ENCODE measurements around the gene MCCD1.

DNA sequence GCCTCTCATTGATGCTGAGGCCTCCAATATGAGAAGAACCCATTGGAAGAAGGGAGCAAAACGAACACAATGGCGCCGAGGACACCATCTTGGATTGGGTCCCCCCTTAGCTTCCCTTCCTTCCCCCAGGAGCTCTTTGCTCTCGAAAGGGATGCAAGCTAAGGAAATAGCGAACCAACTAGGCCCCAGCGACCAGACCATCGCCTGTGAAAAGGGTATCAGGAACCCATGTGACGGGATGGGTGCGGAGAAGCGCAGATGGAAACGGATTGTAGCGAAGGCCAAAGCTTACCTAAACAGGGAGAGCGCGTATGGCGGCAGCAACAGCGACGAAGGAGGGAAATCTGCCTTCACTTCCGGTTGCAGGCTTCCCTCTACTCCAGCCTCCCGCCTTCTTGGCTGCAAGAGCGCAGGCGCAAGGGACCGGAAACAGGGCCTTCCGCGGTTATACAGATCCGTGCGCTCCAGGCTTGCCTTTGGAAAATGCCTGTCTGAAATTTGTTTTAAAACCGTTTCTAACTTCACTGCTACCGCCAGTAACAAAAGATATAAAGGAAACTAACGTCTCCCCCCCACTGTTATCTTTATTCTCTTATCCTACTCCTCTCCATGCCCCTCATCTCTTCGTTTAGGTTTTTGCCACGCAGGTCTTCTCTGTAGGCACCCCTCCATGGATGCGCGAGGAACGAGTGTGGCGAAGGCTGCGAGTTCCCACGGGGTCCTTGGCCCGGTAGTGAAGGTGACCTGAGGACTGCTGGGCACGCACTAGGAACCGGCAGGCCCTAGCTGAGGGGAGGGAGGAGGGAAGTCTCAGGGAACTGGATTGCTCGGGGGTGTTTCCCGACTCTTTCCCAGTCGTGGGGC is 13.1 kb downstream of the MCCD1 start, which contains the start of gene DDX39B:
- TF ChIP-seq, protein P1, sequence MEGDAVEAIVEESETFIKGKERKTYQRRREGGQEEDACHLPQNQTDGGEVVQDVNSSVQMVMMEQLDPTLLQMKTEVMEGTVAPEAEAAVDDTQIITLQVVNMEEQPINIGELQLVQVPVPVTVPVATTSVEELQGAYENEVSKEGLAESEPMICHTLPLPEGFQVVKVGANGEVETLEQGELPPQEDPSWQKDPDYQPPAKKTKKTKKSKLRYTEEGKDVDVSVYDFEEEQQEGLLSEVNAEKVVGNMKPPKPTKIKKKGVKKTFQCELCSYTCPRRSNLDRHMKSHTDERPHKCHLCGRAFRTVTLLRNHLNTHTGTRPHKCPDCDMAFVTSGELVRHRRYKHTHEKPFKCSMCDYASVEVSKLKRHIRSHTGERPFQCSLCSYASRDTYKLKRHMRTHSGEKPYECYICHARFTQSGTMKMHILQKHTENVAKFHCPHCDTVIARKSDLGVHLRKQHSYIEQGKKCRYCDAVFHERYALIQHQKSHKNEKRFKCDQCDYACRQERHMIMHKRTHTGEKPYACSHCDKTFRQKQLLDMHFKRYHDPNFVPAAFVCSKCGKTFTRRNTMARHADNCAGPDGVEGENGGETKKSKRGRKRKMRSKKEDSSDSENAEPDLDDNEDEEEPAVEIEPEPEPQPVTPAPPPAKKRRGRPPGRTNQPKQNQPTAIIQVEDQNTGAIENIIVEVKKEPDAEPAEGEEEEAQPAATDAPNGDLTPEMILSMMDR (conservative IDR thresholded peaks at IDR 0.05; ENCODE audit: low read depth in 2 of 2) = no peak
- no peak for TF ChIP-seq EZH2 (IDR thresholded peaks at IDR 0.05; ENCODE audit: low read depth, unreplicated experiment)
- no peak for TF ChIP-seq EZH2phosphoT487 (IDR thresholded peaks at IDR 0.05; ENCODE audit: unreplicated experiment)
- TF ChIP-seq POLR2AphosphoS5 (IDR thresholded peaks at IDR 0.05; ENCODE audit: low read depth) = peak; percentile 88
- TF ChIP-seq, protein P2, sequence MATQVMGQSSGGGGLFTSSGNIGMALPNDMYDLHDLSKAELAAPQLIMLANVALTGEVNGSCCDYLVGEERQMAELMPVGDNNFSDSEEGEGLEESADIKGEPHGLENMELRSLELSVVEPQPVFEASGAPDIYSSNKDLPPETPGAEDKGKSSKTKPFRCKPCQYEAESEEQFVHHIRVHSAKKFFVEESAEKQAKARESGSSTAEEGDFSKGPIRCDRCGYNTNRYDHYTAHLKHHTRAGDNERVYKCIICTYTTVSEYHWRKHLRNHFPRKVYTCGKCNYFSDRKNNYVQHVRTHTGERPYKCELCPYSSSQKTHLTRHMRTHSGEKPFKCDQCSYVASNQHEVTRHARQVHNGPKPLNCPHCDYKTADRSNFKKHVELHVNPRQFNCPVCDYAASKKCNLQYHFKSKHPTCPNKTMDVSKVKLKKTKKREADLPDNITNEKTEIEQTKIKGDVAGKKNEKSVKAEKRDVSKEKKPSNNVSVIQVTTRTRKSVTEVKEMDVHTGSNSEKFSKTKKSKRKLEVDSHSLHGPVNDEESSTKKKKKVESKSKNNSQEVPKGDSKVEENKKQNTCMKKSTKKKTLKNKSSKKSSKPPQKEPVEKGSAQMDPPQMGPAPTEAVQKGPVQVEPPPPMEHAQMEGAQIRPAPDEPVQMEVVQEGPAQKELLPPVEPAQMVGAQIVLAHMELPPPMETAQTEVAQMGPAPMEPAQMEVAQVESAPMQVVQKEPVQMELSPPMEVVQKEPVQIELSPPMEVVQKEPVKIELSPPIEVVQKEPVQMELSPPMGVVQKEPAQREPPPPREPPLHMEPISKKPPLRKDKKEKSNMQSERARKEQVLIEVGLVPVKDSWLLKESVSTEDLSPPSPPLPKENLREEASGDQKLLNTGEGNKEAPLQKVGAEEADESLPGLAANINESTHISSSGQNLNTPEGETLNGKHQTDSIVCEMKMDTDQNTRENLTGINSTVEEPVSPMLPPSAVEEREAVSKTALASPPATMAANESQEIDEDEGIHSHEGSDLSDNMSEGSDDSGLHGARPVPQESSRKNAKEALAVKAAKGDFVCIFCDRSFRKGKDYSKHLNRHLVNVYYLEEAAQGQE (IDR thresholded peaks at IDR 0.05; ENCODE audit: unreplicated experiment) = peak; percentile 39

Measured in GM23338 (cell line).